NT2/D1 (cell line): ENCODE data around the gene COPZ1.

Experiments used
- DNase-seq: peaks from one replicate; pipeline ENCODE4 v3.0.0-alpha.2; 2011; ENCODE audit warnings: low read depth, low spot score
- H3K27me3 ChIP-seq: 2 replicates; pipeline ENCODE4 v1.6.0; 2011; ENCODE audit warnings: mild to moderate bottlenecking; ENCODE audit not compliant: insufficient read length, insufficient read depth
- H3K36me3 ChIP-seq: 2 replicates; pipeline ENCODE4 v1.6.1; 2011; ENCODE audit warnings: mild to moderate bottlenecking, low read length, mixed read lengths; ENCODE audit not compliant: insufficient read depth, insufficient read length
- H3K4me1 ChIP-seq: 2 replicates; pipeline ENCODE4 v1.5.1; 2011; ENCODE audit not compliant: insufficient read depth, insufficient read length
- H3K4me3 ChIP-seq: 2 replicates; pipeline ENCODE4 v1.5.1; 2011; ENCODE audit warnings: low read depth; ENCODE audit not compliant: insufficient read length
- H3K9ac ChIP-seq: 2 replicates; pipeline ENCODE4 v1.6.0; 2011; ENCODE audit warnings: low read depth; ENCODE audit not compliant: insufficient read length
- H3K9me3 ChIP-seq: 2 replicates; pipeline ENCODE4 v1.5.1; 2011; ENCODE audit warnings: mild to moderate bottlenecking, low read length; ENCODE audit not compliant: insufficient read depth
- SUZ12 ChIP-seq: IDR thresholded peaks from 2 replicates; pipeline ENCODE4 v1.6.1; 2011; ENCODE audit not compliant: insufficient read length, insufficient read depth; ENCODE audit errors: extremely low read depth
- YY1 ChIP-seq: IDR thresholded peaks from 2 replicates; pipeline ENCODE4 v1.6.1; 2011; ENCODE audit not compliant: insufficient read length, insufficient read depth
- ZNF274 ChIP-seq: IDR thresholded peaks from 2 replicates; pipeline ENCODE4 v1.6.1; 2011; ENCODE audit warnings: mild to moderate bottlenecking, low read depth, low read length

The COPZ1 gene

GRCh38 chr12:54390176-54390667 lies 65.3 kb downstream of the COPZ1 start:
- H3K9ac ChIP-seq: peak overlapping the region; percentile 65
- H3K36me3 ChIP-seq: peaks cover 16% of the 10 kb centered on the region
- H3K4me1 ChIP-seq: peaks cover 42% of the 10 kb centered on the region
- H3K27me3 ChIP-seq: no peaks in the 10 kb centered on the region
- DNase-seq: no peak
- H3K9me3 ChIP-seq: no peaks in the 10 kb centered on the region
- TF ChIP-seq YY1 (no peak), ZNF274 (no peak), SUZ12 (no peak)
- peak overlapping the region; percentile 75 for H3K4me3 ChIP-seq

DNA sequence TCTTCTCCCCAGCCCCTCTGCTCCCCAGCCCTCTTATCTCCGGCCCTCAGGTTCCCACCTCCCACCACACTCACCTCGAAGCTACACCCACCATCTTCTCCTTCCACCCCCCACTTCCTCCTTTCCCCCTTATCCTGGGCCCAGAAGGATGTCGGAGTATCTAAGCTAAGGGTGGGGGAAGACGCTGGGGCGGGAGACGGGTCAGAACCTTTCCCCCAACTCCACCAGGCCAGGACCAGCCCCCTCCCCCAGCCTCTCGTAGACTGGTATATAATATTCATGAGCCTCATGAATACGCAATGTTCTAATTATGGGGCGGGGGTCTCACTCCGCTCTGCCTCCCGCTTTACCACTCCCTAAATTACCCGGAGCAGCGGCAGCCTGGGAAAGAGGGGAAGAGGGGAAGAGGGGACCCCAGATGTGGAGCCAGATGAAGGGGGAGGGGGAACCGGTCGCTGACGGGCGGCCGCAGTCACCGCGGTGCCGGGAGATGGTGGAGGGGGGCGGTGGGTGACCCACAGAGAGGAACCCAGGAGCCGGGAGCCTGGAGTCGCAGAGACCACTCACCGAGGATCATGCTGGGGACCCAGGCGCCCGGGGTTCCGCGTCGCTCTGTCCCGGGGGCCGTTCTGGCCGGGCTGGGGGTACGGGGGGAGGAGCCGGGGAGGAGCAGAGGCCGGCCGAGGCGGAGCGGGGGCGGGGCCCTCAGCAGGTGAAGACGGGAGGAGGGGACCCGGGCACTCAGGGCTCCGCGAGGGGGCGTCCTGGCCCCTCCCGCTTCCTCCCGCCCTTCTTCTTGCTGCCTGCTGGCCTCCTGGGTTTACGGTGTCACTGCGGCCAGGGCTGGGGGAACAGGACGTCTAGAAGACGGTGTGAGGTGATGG lies 66.0 kb downstream of the COPZ1 start:
- H3K4me1 ChIP-seq: peaks cover 39% of the 10 kb centered on the region
- DNase-seq: peak; percentile 57
- peaks cover 23% of the 10 kb centered on the region for H3K36me3 ChIP-seq
- TF ChIP-seq ZNF274 (no peak), YY1 (no peak), SUZ12 (no peak)
- no peaks in the 10 kb centered on the region for H3K27me3 ChIP-seq
- H3K9me3 ChIP-seq: no peaks in the 10 kb centered on the region
- H3K9ac ChIP-seq: peak overlapping the region; percentile 65
- H3K4me3 ChIP-seq: peak overlapping the region; percentile 75

- Histone ChIP-seq H3K9ac (no peak overlapping the region), H3K4me3 (no peak overlapping the region), H3K9me3 (no peaks in the 10 kb centered on the region), H3K36me3 (peaks cover 38% of the 10 kb centered on the region), H3K4me1 (peaks cover 28% of the 10 kb centered on the region), H3K27me3 (no peaks in the 10 kb centered on the region)
- TF ChIP-seq ZNF274 (no peak), YY1 (no peak), SUZ12 (no peak)
- DNase-seq: no peak
Observed at GRCh38 chr12:54392485-54393206, 67.7 kb downstream of the COPZ1 start.

DNA sequence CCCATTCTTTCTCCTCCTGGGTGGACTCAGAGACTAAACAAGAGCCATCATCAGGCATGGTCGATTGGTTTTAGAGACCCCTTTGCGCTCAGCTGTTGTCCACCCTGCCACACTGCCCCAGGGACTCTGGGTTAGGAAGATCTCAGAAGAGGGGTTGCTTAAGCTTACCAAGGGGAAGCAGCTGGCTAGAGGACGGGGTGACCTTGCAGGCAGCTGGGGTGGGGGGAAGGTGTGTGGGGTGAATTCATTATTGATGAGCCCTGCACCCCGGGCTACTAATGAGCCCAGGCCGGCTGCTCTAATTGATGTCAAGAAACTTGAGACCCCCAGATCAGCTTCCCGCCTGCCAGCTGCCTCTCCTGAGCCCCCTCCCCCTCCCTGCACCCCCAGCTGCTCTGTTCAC lies 68.3 kb downstream of the COPZ1 start:
- peaks cover 24% of the 10 kb centered on the region for H3K4me1 ChIP-seq
- no peak overlapping the region for H3K9ac ChIP-seq
- peaks cover 42% of the 10 kb centered on the region for H3K36me3 ChIP-seq
- H3K4me3 ChIP-seq: no peak overlapping the region
- no peak for DNase-seq
- TF ChIP-seq YY1 (no peak), SUZ12 (no peak), ZNF274 (no peak)
- H3K27me3 ChIP-seq: no peaks in the 10 kb centered on the region
- H3K9me3 ChIP-seq: no peaks in the 10 kb centered on the region

DNA sequence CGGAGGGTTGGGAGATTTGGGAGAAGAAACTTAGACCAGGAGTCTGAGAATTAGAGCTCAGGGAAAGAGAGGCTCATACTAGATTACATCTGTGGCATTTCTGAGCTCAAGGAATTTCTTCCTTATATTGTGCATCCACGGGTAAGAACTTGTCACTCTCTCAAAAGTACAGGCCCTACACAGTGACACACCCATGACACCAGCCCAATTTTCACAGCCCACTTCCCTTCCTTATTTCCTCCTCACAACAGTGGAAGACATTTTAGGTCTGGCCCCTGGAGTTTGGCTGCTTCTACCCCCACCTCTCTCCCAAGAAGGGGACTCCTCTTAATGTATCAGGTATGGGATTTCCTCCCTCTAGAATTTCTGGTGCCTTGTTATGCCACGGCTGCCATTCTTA lies 68.8 kb downstream of the COPZ1 start:
- peaks cover 24% of the 10 kb centered on the region for H3K4me1 ChIP-seq
- H3K4me3 ChIP-seq: no peak overlapping the region
- no peaks in the 10 kb centered on the region for H3K9me3 ChIP-seq
- H3K36me3 ChIP-seq: peaks cover 47% of the 10 kb centered on the region
- no peak for DNase-seq
- TF ChIP-seq YY1 (no peak), SUZ12 (no peak), ZNF274 (no peak)
- no peaks in the 10 kb centered on the region for H3K27me3 ChIP-seq
- no peak overlapping the region for H3K9ac ChIP-seq

DNA sequence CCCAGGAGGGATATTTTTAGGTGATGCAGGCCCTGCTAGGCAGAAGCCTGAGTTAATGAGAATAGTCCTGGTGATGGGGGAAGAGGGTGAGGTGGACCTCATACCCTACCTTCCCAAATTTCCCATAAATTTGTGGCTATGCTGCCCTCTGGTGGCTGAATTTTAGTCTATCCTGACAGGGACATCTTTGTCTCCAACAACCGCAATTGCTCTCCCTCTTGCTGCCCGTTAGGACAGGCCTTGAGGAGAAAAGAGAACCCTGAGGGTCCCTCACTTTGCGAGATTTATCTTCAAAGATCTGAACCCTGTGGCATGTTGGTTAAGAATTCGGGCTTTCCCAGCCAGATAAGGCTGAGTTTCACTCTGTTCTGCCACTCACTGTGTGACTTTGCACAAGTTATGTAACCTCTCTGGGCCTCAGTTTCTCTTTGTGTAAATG lies 69.4 kb downstream of the COPZ1 start:
- peaks cover 18% of the 10 kb centered on the region for H3K4me1 ChIP-seq
- H3K36me3 ChIP-seq: peaks cover 53% of the 10 kb centered on the region
- H3K9me3 ChIP-seq: no peaks in the 10 kb centered on the region
- DNase-seq: no peak
- TF ChIP-seq SUZ12: no peak
- TF ChIP-seq ZNF274: no peak
- no peak for TF ChIP-seq YY1
- H3K4me3 ChIP-seq: no peak overlapping the region
- H3K27me3 ChIP-seq: no peaks in the 10 kb centered on the region
- no peak overlapping the region for H3K9ac ChIP-seq

GRCh38 chr12:54394986-54395385 lies 70.1 kb downstream of the COPZ1 start:
- H3K4me3 ChIP-seq: no peak overlapping the region
- H3K36me3 ChIP-seq: peaks cover 60% of the 10 kb centered on the region
- no peaks in the 10 kb centered on the region for H3K27me3 ChIP-seq
- no peak for DNase-seq
- no peaks in the 10 kb centered on the region for H3K9me3 ChIP-seq
- peaks cover 11% of the 10 kb centered on the region for H3K4me1 ChIP-seq
- TF ChIP-seq YY1: no peak
- TF ChIP-seq ZNF274: no peak
- TF ChIP-seq SUZ12: no peak
- no peak overlapping the region for H3K9ac ChIP-seq
